Neuron (in vitro differentiated cells): ENCODE measurements around the gene ZFAND3.
"Not testable (repeated sequence)": the region's sequence is repeated elsewhere in the genome, so short reads cannot be mapped to it uniquely, and the experiment has no call there.

Source experiments
- H2AFZ ChIP-seq: one replicate; pipeline ENCODE4 v1.6.1; 2013; ENCODE audit warnings: low read depth, mild to moderate bottlenecking, inconsistent platforms, low read length, moderate library complexity
- H3K27me3 ChIP-seq: one replicate; pipeline ENCODE4 v1.6.1; 2013; ENCODE audit warnings: low read length; ENCODE audit not compliant: insufficient read depth
- H3K36me3 ChIP-seq: one replicate; pipeline ENCODE4 v1.6.1; 2013; ENCODE audit warnings: low read length; ENCODE audit not compliant: insufficient read depth
- H3K4me1 ChIP-seq: one replicate; pipeline ENCODE4 v1.6.1; 2013; ENCODE audit warnings: low read length; ENCODE audit not compliant: insufficient read depth
- H3K4me3 ChIP-seq: 2 replicates; pipeline ENCODE4 v1.5.1; 2013; ENCODE audit warnings: mild to moderate bottlenecking, low read length, moderate library complexity
- H3K9me3 ChIP-seq: one replicate; pipeline ENCODE4 v1.6.1; 2013; ENCODE audit warnings: low read length

Gene ZFAND3

GRCh38 chr6:38116248-38116647 lies 296.7 kb downstream of the ZFAND3 start:
- no peaks in the 10 kb centered on the region for H3K9me3 ChIP-seq
- H3K27me3 ChIP-seq, result no peaks in the 10 kb centered on the region
- H2AFZ ChIP-seq, result no peak overlapping the region
- H3K36me3 ChIP-seq, result peaks cover 5% of the 10 kb centered on the region
- peaks cover 4% of the 10 kb centered on the region for H3K4me1 ChIP-seq
- H3K4me3 ChIP-seq, result no peak overlapping the region

GRCh38 chr6:38117281-38117680 lies 297.8 kb downstream of the ZFAND3 start:
- H3K36me3 ChIP-seq, result peaks cover 7% of the 10 kb centered on the region
- H3K9me3 ChIP-seq, result no peaks in the 10 kb centered on the region
- H3K4me3 ChIP-seq, result no peak overlapping the region
- no peaks in the 10 kb centered on the region for H3K27me3 ChIP-seq
- H3K4me1 ChIP-seq, result no peaks in the 10 kb centered on the region
- H2AFZ ChIP-seq, result no peak overlapping the region

DNA sequence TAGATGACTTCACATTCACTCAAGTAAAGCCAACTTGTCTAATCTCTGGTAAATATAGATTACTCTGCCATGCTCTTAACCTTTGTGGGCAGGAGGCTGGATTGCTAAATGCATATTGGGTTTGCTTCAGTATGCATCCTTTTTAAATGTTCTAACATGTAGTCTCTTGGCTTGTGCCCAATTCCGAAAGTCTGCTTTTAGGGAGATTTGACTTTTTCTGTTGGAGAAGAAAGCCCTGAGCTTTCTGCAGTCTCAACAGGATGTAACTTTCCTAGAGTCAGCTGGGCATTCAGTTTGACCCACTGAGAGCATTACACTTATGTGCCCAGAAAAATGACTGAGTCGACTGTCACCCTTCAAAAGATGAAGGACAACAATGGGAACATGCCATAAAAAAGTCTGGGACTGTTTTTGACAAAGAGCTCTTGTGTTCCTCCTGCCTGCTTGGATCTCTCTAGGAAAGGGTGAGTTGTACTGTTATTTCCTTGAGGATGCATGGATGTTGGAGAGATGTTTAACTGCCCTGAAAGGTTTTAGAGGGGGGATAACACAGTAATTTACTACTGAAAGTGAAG lies 299.4 kb downstream of the ZFAND3 start:
- H3K4me1 ChIP-seq, result no peaks in the 10 kb centered on the region
- no peak overlapping the region for H3K4me3 ChIP-seq
- H3K9me3 ChIP-seq, result no peaks in the 10 kb centered on the region
- peaks cover 16% of the 10 kb centered on the region for H3K36me3 ChIP-seq
- H2AFZ ChIP-seq, result no peak overlapping the region
- H3K27me3 ChIP-seq, result no peaks in the 10 kb centered on the region

DNA sequence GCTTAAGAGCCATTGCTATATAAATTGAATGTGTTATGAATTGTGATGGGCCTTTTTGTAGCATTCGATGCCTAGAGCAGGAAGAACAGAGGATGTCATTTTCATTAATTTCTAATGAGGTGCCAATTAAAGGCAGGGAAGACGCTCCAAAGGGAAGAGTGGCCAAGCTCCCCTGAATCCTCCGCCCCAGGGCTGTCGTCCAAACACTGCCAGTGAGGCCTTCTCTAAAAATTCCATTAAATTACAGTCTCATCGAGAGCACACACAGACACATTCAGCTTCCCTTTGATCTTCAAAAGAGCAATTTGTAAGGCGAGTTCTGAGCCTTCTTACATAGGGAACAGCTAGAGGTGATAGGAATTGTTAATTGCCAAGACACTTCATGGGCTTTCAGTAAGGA lies 300.0 kb downstream of the ZFAND3 start:
- Histone ChIP-seq H3K36me3 (peaks cover 16% of the 10 kb centered on the region), H3K4me1 (no peaks in the 10 kb centered on the region), H2AFZ (no peak overlapping the region), H3K27me3 (no peaks in the 10 kb centered on the region), H3K4me3 (no peak overlapping the region), H3K9me3 (no peaks in the 10 kb centered on the region)

GRCh38 chr6:38124224-38124926 lies 304.8 kb downstream of the ZFAND3 start:
- not testable (repeated sequence) for H2AFZ ChIP-seq, H3K27me3 ChIP-seq, H3K4me1 ChIP-seq, H3K4me3 ChIP-seq, H3K9me3 ChIP-seq
- H3K36me3 ChIP-seq, result peaks cover 12% of the 10 kb centered on the region

GRCh38 chr6:38127284-38127683 lies 307.8 kb downstream of the ZFAND3 start:
- H3K9me3 ChIP-seq, result peaks cover 8% of the 10 kb centered on the region
- no peak overlapping the region for H2AFZ ChIP-seq
- H3K27me3 ChIP-seq, result no peaks in the 10 kb centered on the region
- H3K4me3 ChIP-seq, result no peak overlapping the region
- no peaks in the 10 kb centered on the region for H3K4me1 ChIP-seq
- peaks cover 9% of the 10 kb centered on the region for H3K36me3 ChIP-seq

GRCh38 chr6:38131527-38131965 lies 312.0 kb downstream of the ZFAND3 start:
- Histone ChIP-seq H3K36me3 (no peaks in the 10 kb centered on the region), H3K9me3 (peaks cover 3% of the 10 kb centered on the region), H3K27me3 (no peaks in the 10 kb centered on the region), H2AFZ (no peak overlapping the region), H3K4me3 (no peak overlapping the region), H3K4me1 (no peaks in the 10 kb centered on the region)

DNA sequence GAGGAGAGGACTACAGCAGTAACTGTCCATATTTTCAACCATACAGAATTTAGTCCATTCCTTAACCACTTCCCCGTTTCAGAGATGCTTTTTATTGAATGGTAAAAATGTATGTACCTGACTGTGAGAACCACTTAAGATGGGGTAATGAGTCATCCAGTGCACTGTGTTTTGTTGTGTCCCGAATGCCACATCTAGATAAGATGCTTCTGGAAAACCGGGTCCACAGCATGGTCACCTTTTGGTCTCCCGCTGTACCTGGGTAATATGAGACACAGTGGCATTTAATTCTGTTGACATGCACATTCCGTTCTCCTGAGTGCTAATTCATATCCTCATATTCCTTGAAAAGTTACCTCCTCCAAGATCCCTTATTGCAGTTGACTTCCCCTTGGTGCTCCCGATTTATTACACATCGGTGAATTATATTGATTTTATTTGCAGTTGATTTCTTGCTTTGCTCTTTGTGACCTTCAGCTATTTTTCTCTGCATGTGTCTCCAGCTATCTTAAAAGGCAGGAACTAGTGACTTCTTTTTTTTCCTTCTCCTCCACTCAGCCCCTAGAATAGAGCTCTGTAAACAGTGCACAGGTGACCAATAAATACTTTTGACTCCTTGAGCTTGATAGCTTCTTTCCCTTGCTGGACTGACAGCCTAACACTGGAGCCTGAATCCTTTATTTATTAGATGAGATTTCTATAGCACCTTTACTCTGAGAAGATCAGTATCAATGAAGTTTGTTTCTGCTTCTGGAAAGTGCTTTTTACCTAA lies 314.6 kb downstream of the ZFAND3 start:
- no peaks in the 10 kb centered on the region for H3K9me3 ChIP-seq
- no peaks in the 10 kb centered on the region for H3K27me3 ChIP-seq
- peaks cover 18% of the 10 kb centered on the region for H3K4me1 ChIP-seq
- no peaks in the 10 kb centered on the region for H3K36me3 ChIP-seq
- H2AFZ ChIP-seq, result no peak overlapping the region
- H3K4me3 ChIP-seq, result no peak overlapping the region

DNA sequence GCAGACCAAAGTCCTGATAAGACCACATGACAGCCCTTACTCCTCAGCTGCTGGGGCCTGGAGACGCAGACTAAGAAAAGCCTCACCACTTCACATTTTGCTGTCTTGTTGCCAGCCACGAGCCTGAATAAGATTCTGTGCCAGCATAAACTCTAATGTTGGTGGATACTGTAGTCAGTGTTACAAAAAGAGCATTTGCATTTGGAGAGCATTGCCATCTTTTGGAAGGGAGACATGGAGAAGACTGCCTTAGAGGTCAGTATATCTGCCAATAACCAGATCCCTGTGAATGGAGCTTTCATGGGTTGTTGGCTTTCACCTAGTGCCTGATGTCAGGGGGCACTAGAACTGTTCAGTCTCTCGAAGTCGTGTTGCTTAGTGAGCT lies 315.2 kb downstream of the ZFAND3 start:
- H2AFZ ChIP-seq, result no peak overlapping the region
- H3K36me3 ChIP-seq, result no peaks in the 10 kb centered on the region
- no peaks in the 10 kb centered on the region for H3K9me3 ChIP-seq
- H3K4me3 ChIP-seq, result no peak overlapping the region
- peaks cover 18% of the 10 kb centered on the region for H3K4me1 ChIP-seq
- H3K27me3 ChIP-seq, result no peaks in the 10 kb centered on the region

DNA sequence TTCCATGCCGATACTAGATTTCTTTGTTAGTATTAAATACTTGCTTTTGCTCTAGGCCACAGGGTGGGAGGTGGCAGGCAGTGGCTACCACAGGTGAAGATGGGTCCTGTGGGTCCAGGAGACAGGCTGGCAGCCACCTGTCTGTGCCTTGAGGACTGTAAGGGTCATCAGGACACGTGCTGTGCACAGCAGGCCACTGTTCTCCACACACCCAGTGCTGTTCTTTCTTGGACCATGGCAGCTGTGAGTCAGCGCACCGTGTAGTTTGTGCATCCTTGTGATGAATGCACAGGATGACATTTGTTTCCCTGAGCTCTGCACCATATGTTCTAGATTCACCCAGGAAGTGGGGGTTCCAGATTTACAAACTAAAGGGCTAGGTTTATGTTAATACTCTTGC lies 317.0 kb downstream of the ZFAND3 start:
- H2AFZ ChIP-seq, result no peak overlapping the region
- peaks cover 18% of the 10 kb centered on the region for H3K4me1 ChIP-seq
- no peaks in the 10 kb centered on the region for H3K9me3 ChIP-seq
- no peaks in the 10 kb centered on the region for H3K27me3 ChIP-seq
- H3K4me3 ChIP-seq, result no peak overlapping the region
- no peaks in the 10 kb centered on the region for H3K36me3 ChIP-seq

GRCh38 chr6:38137608-38138265 lies 318.2 kb downstream of the ZFAND3 start:
- Histone ChIP-seq H3K36me3 (no peaks in the 10 kb centered on the region), H3K27me3 (no peaks in the 10 kb centered on the region), H2AFZ (no peak overlapping the region), H3K9me3 (no peaks in the 10 kb centered on the region), H3K4me3 (no peak overlapping the region), H3K4me1 (peaks cover 18% of the 10 kb centered on the region)

- H3K36me3 ChIP-seq, result no peaks in the 10 kb centered on the region
- H3K27me3 ChIP-seq, result no peaks in the 10 kb centered on the region
- peaks cover 18% of the 10 kb centered on the region for H3K4me1 ChIP-seq
- H3K9me3 ChIP-seq, result no peaks in the 10 kb centered on the region
- no peak overlapping the region for H3K4me3 ChIP-seq
- H2AFZ ChIP-seq, result no peak overlapping the region
Observed at GRCh38 chr6:38138374-38138773, 318.8 kb downstream of the ZFAND3 start.

GRCh38 chr6:38141085-38141484 lies 321.6 kb downstream of the ZFAND3 start:
- Histone ChIP-seq H3K9me3 (no peaks in the 10 kb centered on the region), H3K27me3 (no peaks in the 10 kb centered on the region), H2AFZ (no peak overlapping the region), H3K4me1 (peaks cover 18% of the 10 kb centered on the region), H3K36me3 (no peaks in the 10 kb centered on the region), H3K4me3 (no peak overlapping the region)
